Globus pallidus (tissue), 1 donor: ENCODE results near the gene SH3GLB1.

Source experiments
- DNase-seq: peaks from one replicate; pipeline ENCODE4 v3.0.0-alpha.2; 2015; ENCODE audit warnings: low spot score

SH3GLB1 gene

GRCh38 chr1:86774305-86775295 is 70.2 kb downstream of the SH3GLB1 start:
- peak; percentile 54 for DNase-seq

GRCh38 chr1:86775395-86775794 is 71.0 kb downstream of the SH3GLB1 start:
- DNase-seq, result no peak

GRCh38 chr1:86776108-86776507 is 71.7 kb downstream of the SH3GLB1 start:
- no peak for DNase-seq

DNA sequence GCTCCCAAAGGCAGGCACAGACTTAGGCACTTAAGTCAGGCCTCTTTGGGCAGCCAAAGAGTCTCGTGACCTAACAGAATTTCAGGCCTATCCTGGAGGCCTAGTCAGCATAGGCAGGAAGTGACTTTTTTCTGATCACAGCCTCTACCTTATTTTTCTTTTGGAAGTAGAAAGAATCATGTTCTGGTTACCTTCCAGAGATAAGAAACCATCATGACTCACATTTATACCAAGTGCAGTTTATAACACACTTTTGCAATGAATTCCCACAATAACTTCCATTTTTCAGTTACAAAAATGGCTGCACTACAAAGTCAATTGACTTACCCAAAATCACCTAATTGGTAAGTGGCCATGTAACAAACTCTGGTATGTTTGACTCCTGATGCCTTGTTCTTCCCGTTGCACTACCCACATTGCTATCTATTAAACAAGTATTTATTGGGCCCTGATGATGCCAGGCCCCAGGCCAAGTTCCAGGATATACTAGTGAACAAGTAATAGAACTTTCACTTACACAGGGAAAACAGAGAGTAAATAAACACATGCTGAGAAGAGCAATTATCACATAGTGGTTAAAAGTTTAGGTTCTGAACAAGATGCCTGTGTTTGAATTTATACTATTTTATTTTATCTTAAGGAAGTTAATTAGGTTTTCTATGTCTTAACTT is 74.3 kb downstream of the SH3GLB1 start:
- DNase-seq, result no peak

GRCh38 chr1:86779308-86780191 is 75.2 kb downstream of the SH3GLB1 start:
- no peak for DNase-seq

- DNase-seq, result no peak
Measured at GRCh38 chr1:86782482-86782881, 78.1 kb downstream of the SH3GLB1 start.

DNA sequence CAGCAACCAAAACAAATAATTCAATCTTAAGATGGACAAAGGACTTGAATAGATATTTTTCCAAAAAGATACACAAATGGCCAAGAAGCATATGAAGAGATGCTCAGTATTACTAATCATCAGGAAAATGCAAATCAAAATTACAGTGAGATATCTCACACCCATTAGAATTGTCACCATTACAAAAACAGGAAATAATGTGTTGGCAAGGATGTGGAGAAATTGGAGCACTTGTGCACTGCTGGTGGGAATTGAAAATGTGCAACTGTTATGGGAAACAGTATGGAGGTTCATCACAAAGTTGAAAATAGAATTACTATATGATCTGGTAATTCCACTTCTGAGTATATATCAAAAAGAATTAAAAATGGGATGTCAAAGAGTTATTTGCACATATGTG is 83.2 kb downstream of the SH3GLB1 start:
- DNase-seq, result no peak

DNA sequence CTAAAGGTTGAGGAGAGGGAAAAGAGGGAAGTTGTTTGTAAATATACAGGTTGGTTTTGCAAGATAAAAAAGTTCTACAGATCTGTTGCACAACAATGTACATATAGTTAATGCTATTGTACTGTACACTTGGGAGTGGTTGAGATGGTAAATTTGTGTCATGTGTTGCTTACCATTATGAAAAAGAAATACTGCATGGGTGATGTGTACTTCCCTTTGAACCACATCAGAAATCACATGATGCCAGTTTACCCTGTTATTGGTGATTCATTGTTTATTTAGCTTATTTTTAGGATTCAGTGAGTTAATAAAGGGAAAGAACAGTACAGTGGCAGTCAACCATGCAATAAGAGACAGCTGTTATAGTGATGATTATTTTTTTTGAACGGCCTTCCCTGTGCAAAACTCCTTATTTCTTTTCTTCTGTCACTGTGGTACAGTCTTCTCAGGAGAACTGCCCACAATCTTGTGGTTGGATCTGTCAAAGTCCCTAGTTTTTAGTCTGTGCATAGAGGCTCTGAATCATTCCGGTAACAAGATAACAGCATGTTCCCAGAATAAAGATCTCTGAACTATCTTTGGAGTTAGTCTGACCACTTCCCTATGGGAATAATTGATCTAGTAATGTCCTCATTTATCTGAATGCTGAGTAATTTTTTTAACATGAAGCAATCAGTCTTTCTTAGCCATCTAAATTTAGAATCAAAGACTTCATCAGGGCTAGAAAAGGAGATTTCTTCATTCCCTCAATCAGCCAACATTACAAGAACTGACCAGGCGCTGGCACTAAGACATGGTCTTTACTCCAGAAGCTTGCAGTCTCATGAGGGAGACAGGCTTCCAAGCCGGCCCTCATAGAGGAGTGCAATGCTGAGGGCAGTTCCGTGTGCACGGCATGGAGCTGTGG is 84.2 kb downstream of the SH3GLB1 start:
- no peak for DNase-seq

- no peak for DNase-seq
Measured at GRCh38 chr1:86795316-86795715, 90.9 kb downstream of the SH3GLB1 start.
